GM12865 (cell line): ENCODE results near the gene NIPA2.

Experiments
- DNase-seq: peaks from one replicate; pipeline ENCODE4 v3.0.0; 2010; ENCODE audit warnings: low read depth
- H3K4me3 ChIP-seq: 2 replicates; pipeline ENCODE4 v1.5.1; 2011; ENCODE audit warnings: mild to moderate bottlenecking, low read depth, low read length, control low read depth
- CTCF ChIP-seq: IDR thresholded peaks from 2 replicates; pipeline ENCODE4 v1.5.1; 2011; ENCODE audit warnings: low read length, control low read depth, low read depth, inconsistent platforms; ENCODE audit not compliant: insufficient read depth; ENCODE audit errors: missing control alignments

NIPA2 gene

GRCh38 chr15:22811640-22812039 is 26.8 kb upstream of the NIPA2 start:
- DNase-seq: no peak
- H3K4me3 ChIP-seq: no peak overlapping the region
- TF ChIP-seq CTCF: peak; percentile 20

DNA sequence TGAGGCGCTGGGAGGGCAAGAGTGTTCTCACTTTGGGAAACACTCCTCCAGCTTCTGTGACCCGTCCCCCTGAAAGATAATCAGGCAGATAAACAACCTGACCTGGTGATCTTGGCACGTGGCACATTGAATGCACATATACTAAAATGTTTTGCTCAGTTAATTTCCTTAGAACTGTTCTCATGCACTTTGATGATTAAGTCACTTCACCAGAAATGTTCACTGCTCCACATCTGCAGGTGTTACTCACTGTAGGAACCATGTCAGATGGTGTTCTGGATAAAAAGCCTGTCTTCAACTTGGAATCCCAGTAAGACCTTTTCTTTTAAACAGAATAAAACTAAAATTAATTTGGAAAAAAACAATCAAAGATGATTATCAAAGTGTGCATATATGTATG is 24.6 kb upstream of the NIPA2 start:
- H3K4me3 ChIP-seq: no peak overlapping the region
- no peak for DNase-seq
- no peak for TF ChIP-seq CTCF

DNA sequence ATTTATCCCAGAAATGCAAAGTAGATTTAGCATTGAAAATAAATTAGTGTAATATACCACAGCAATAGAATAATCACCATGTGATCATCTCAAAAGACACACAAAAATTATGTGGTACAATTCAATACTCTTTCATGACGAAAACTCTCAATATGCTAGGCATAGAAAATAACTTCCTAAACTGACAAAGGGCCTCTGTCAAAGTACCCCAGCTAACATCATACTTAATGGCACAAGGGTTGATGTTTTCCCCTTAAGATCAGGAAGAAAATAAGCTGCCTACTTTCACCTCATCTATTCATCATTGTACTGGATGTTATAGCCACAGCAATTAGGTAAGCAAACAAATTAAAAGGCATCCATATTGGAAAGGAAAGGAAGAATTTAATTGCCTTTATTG is 22.7 kb upstream of the NIPA2 start:
- TF ChIP-seq CTCF: no peak
- H3K4me3 ChIP-seq: no peak overlapping the region
- no peak for DNase-seq

GRCh38 chr15:22819651-22820050 is 18.8 kb upstream of the NIPA2 start:
- TF ChIP-seq CTCF: no peak
- DNase-seq: no peak
- no peak overlapping the region for H3K4me3 ChIP-seq

- TF ChIP-seq CTCF: no peak
- H3K4me3 ChIP-seq: no peak overlapping the region
Observed at GRCh38 chr15:22823495-22824128, 14.9 kb upstream of the NIPA2 start.

GRCh38 chr15:22827125-22827524 is 11.3 kb upstream of the NIPA2 start:
- no peak for TF ChIP-seq CTCF
- H3K4me3 ChIP-seq: no peak overlapping the region
- no peak for DNase-seq

More at GRCh38 chr15:22823495-22824128, 14.9 kb upstream of the NIPA2 start:
- no peak for DNase-seq

- no peak for TF ChIP-seq CTCF
- DNase-seq: no peak
- H3K4me3 ChIP-seq: no peak overlapping the region
Observed at GRCh38 chr15:22831473-22831872, 7.0 kb upstream of the NIPA2 start.
